Mesothelial cell of epicardium (in vitro differentiated cells): ENCODE data around the gene SLC25A2. TPM values are rescaled to one million over a fixed set of nuclear protein-coding genes. Genes with fewer than 3 reads are reported as not detected.

Source experiments
- DNase-seq, 2 experiments: peaks; one replicate each; pipeline ENCODE4 v3.0.0; 2021; ENCODE audit warnings: low spot score in 2 of 2; ENCODE audit not compliant: unreplicated experiment in 2 of 2
- H3K27ac Mint-ChIP-seq: 2 replicates; pipeline ENCODE4 v1.8.0; 2021; ENCODE audit warnings: mixed read lengths
- H3K27me3 Mint-ChIP-seq: 2 replicates; pipeline ENCODE4 v1.8.0; 2021; ENCODE audit warnings: low read depth, mixed read lengths
- H3K36me3 Mint-ChIP-seq: 2 replicates; pipeline ENCODE4 v1.8.0; 2021; ENCODE audit warnings: mixed read lengths
- H3K4me1 Mint-ChIP-seq: 2 replicates; pipeline ENCODE4 v1.8.0; 2021; ENCODE audit warnings: mixed read lengths
- H3K4me3 Mint-ChIP-seq: 2 replicates; pipeline ENCODE4 v1.8.0; 2021; ENCODE audit warnings: mild to moderate bottlenecking, moderate library complexity, mixed read lengths
- H3K9me3 Mint-ChIP-seq: 2 replicates; pipeline ENCODE4 v1.8.0; 2021; ENCODE audit warnings: mixed read lengths
- CTCF ChIP-seq: fragments of 200-600 bp; sonication (generic); IDR thresholded peaks from one replicate; pipeline ENCODE4 v1.5.0; 2021; ENCODE audit warnings: antibody characterized with exemption; ENCODE audit not compliant: unreplicated experiment
- total RNA-seq: library from RNA; stranded (reverse); gene quantifications from 3 replicates; pipeline ENCODE4 v1.2.1, GENCODE V29; 2021

SLC25A2 gene
- total RNA-seq, 1 donor from 2014 or later = 1.3 TPM

- Mint-ChIP-seq H3K4me3 (no peak overlapping the region), H3K27ac (no peak overlapping the region), H3K27me3 (no peaks in the 10 kb centered on the region), H3K9me3 (peaks cover 58% of the 10 kb centered on the region), H3K4me1 (no peaks in the 10 kb centered on the region), H3K36me3 (peaks cover 6% of the 10 kb centered on the region)
- DNase-seq = no peak
- no peak for TF ChIP-seq CTCF
These were observed 24.4 kb upstream of the SLC25A2 start for GRCh38 chr5:141328231-141328630.

GRCh38 chr5:141326088-141326854 lies 22.4 kb upstream of the SLC25A2 start:
- H3K4me3 Mint-ChIP-seq = peak overlapping the region; percentile 58
- H3K4me1 Mint-ChIP-seq = no peaks in the 10 kb centered on the region
- no peak for TF ChIP-seq CTCF
- H3K27me3 Mint-ChIP-seq = no peaks in the 10 kb centered on the region
- H3K36me3 Mint-ChIP-seq = peaks cover 9% of the 10 kb centered on the region
- peak overlapping the region; percentile 48 for H3K27ac Mint-ChIP-seq
- DNase-seq = no peak
- H3K9me3 Mint-ChIP-seq = peaks cover 60% of the 10 kb centered on the region

GRCh38 chr5:141322261-141322660 lies 18.4 kb upstream of the SLC25A2 start:
- Mint-ChIP-seq H3K27ac (no peak overlapping the region), H3K4me3 (peak overlapping the region; percentile 20), H3K27me3 (no peaks in the 10 kb centered on the region), H3K4me1 (peaks cover 6% of the 10 kb centered on the region), H3K9me3 (peaks cover 63% of the 10 kb centered on the region), H3K36me3 (peaks cover 36% of the 10 kb centered on the region)
- DNase-seq = no peak
- no peak for TF ChIP-seq CTCF

GRCh38 chr5:141320225-141321169 lies 16.6 kb upstream of the SLC25A2 start, which contains the start of gene TAF7:
Gene TAF7 (minus strand): TSS chr5:141320784. CDS start chr5:141320044, 740 bp downstream.
- peaks cover 54% of the 10 kb centered on the region for H3K9me3 Mint-ChIP-seq

GRCh38 chr5:141319699-141320098 lies 15.8 kb upstream of the SLC25A2 start:
- Mint-ChIP-seq H3K4me3 (peak overlapping the region; percentile 99), H3K9me3 (peaks cover 58% of the 10 kb centered on the region), H3K27ac (peak overlapping the region; percentile 100), H3K27me3 (no peaks in the 10 kb centered on the region), H3K36me3 (peaks cover 53% of the 10 kb centered on the region), H3K4me1 (peaks cover 6% of the 10 kb centered on the region)
- DNase-seq = no peak
- no peak for TF ChIP-seq CTCF

More at GRCh38 chr5:141320225-141321169, 16.6 kb upstream of the SLC25A2 start, which contains the start of gene TAF7:
- Mint-ChIP-seq H3K27ac (peak within 1 kb of the TSS; percentile 100), H3K4me1 (peaks cover 6% of the 10 kb centered on the region), H3K36me3 (peaks cover 45% of the 10 kb centered on the region), H3K4me3 (peak within 1 kb of the TSS; percentile 99), H3K27me3 (no peaks in the 10 kb centered on the region)
- peak; percentile 92 for TF ChIP-seq CTCF
- peak; percentile 86 to 93 for DNase-seq
